ENCODE measurements around the gene NOL12. TPM values are rescaled to one million over a fixed set of nuclear protein-coding genes. Genes with fewer than 3 reads are reported as not detected.

The NOL12 gene
- total RNA-seq, 1 experiment from 2014 or later = 44.3 TPM

- H2AFZ ChIP-seq = no peak within 1 kb of the TSS
- TF ChIP-seq EZH2 (IDR thresholded peaks at IDR 0.05; ENCODE audit: low read depth) = no peak
- TF ChIP-seq CTCF (conservative IDR thresholded peaks at IDR 0.05) = peak; percentile 61; the same call in 1 of the 2 replicates
- H3K4me3 ChIP-seq = no peak within 1 kb of the TSS; the same call in 1 of the 2 replicates
Measured at GRCh38 chr22:37696657-37697537, 10.8 kb downstream of the NOL12 start, which contains the start of gene TRIOBP. Gene TRIOBP (plus strand): TSS chr22:37697048. CDS start chr22:37701366, 4,318 bp downstream.

GRCh38 chr22:37697538-37697835 is 11.3 kb downstream of the NOL12 start:
- intact Hi-C loops (cut with micrococcal nuclease; ENCODE audit: unreplicated experiment) = loop anchor here (2.0 kb wide), 2 partner anchors 17 to 45 kb away; no protein-coding TSS in a partner anchor
- CTCF ChIA-PET = no interaction called here
- no peaks in the 10 kb centered on the region for H3K9me2 ChIP-seq (ENCODE audit: insufficient read depth)
- no peaks in the 10 kb centered on the region for H3K79me2 ChIP-seq (ENCODE audit: low read depth)
- no peak overlapping the region for H2AFZ ChIP-seq
- H3K27me3 ChIP-seq (ENCODE audit: insufficient read depth, low read depth) = no peaks in the 10 kb centered on the region
- H3K36me3 ChIP-seq (ENCODE audit: low read depth) = peaks cover 8% of the 10 kb centered on the region; the same call in 1 of the 2 replicates
- no peak overlapping the region for H3K27ac ChIP-seq
- POLR2A ChIA-PET (ENCODE audit: unreplicated experiment) = interaction anchor here (0.7 kb wide), 1 partner anchor 44 kb away, joined by 3 read pairs; no protein-coding TSS in a partner anchor
- DNase-seq = no peak
- H3K4me2 ChIP-seq = no peak overlapping the region
- no peaks in the 10 kb centered on the region for H4K20me1 ChIP-seq (ENCODE audit: insufficient read depth)
- peaks cover 17% of the 10 kb centered on the region for H3K4me1 ChIP-seq (replicated peaks; ENCODE audit: insufficient read depth)
- no peak overlapping the region for H3K4me3 ChIP-seq
- TF ChIP-seq EZH2 (IDR thresholded peaks at IDR 0.05; ENCODE audit: low read depth) (no peak), CTCF (conservative IDR thresholded peaks at IDR 0.05) (no peak)
- no TSS peak for BruUV-seq (replicated peaks)
- no peaks in the 10 kb centered on the region for H3K9me3 ChIP-seq (ENCODE audit: insufficient read depth, low read depth)
- H3F3A ChIP-seq (ENCODE audit: insufficient read depth, low read depth) = peaks cover 33% of the 10 kb centered on the region

More at GRCh38 chr22:37696657-37697537, 10.8 kb downstream of the NOL12 start, which contains the start of gene TRIOBP:
- H3K27me3 ChIP-seq (ENCODE audit: insufficient read depth, low read depth) = no peaks in the 10 kb centered on the region
- peaks cover 33% of the 10 kb centered on the region for H3F3A ChIP-seq (ENCODE audit: insufficient read depth, low read depth)
- no TSS peak for BruUV-seq (replicated peaks)
- H3K9me3 ChIP-seq (ENCODE audit: insufficient read depth, low read depth) = no peaks in the 10 kb centered on the region
- peak; percentile 97 to 98 for DNase-seq
- intact Hi-C loops (cut with micrococcal nuclease; ENCODE audit: unreplicated experiment) = loop anchor here (2.0 kb wide), 2 partner anchors 16 to 46 kb away; no protein-coding TSS in a partner anchor
- H3K4me1 ChIP-seq (replicated peaks; ENCODE audit: insufficient read depth) = peaks cover 17% of the 10 kb centered on the region
- POLR2A ChIA-PET (ENCODE audit: unreplicated experiment) = no interaction called here
- no peaks in the 10 kb centered on the region for H4K20me1 ChIP-seq (ENCODE audit: insufficient read depth)
- 0 out of 2 replicates have a peak within 1 kb of the TSS, but pooled peaks have one; percentile 1 for H3K27ac ChIP-seq
- CTCF ChIA-PET = interaction anchor here (0.7 kb wide), 1 partner anchor 87 kb away, joined by 4 read pairs; no protein-coding TSS in a partner anchor
- no peaks in the 10 kb centered on the region for H3K9me2 ChIP-seq (ENCODE audit: insufficient read depth)
- H3K36me3 ChIP-seq (ENCODE audit: low read depth) = peaks cover 9% of the 10 kb centered on the region
- H3K79me2 ChIP-seq (ENCODE audit: low read depth) = no peaks in the 10 kb centered on the region
- peak within 1 kb of the TSS; percentile 71 for H3K4me2 ChIP-seq

- Histone ChIP-seq H3K36me3 (ENCODE audit: low read depth) (no peaks in the 10 kb centered on the region), H3K4me3 (no peak overlapping the region), H3K27ac (no peak overlapping the region), H4K20me1 (ENCODE audit: insufficient read depth) (no peaks in the 10 kb centered on the region), H3F3A (ENCODE audit: insufficient read depth, low read depth) (peaks cover 23% of the 10 kb centered on the region), H3K79me2 (ENCODE audit: low read depth) (no peaks in the 10 kb centered on the region), H3K27me3 (ENCODE audit: insufficient read depth, low read depth) (no peaks in the 10 kb centered on the region), H3K9me2 (ENCODE audit: insufficient read depth) (no peaks in the 10 kb centered on the region), H3K9me3 (ENCODE audit: insufficient read depth, low read depth) (no peaks in the 10 kb centered on the region), H3K4me1 (replicated peaks; ENCODE audit: insufficient read depth) (peaks cover 9% of the 10 kb centered on the region), H3K4me2 (no peak overlapping the region), H2AFZ (no peak overlapping the region)
- TF ChIP-seq CTCF (conservative IDR thresholded peaks at IDR 0.05) = no peak
- TF ChIP-seq EZH2 (IDR thresholded peaks at IDR 0.05; ENCODE audit: low read depth) = no peak
- intact Hi-C loops (cut with micrococcal nuclease; ENCODE audit: unreplicated experiment) = no loop called here
- DNase-seq = no peak
- POLR2A ChIA-PET (ENCODE audit: unreplicated experiment) = no interaction called here
- CTCF ChIA-PET = no interaction called here
- no TSS peak for BruUV-seq (replicated peaks)
Measured at GRCh38 chr22:37701141-37701786, 15.1 kb downstream of the NOL12 start.
